ENCODE results near the gene ZNF521.

Gene ZNF521

GRCh38 chr18:25146512-25146910 lies 205.5 kb downstream of the ZNF521 start:
- Histone ChIP-seq H3K27me3 (replicated peaks; ENCODE audit: control insufficient read depth, insufficient read depth, low read length) (no peaks in the 10 kb centered on the region), H3K36me3 (ENCODE audit: control insufficient read depth, insufficient read depth, low read length) (no peaks in the 10 kb centered on the region), H3K4me3 (replicated peaks; ENCODE audit: low read depth, low read length) (no peak overlapping the region)
- no peak for DNase-seq (ENCODE audit: extremely low read depth, insufficient read length)
- no peak for TF ChIP-seq CTCF (IDR thresholded peaks at IDR 0.05; ENCODE audit: insufficient read depth, low read length, poor library complexity, severe bottlenecking)

- Histone ChIP-seq H3K36me3 (ENCODE audit: control insufficient read depth, insufficient read depth, low read length) (no peaks in the 10 kb centered on the region), H3K27me3 (replicated peaks; ENCODE audit: control insufficient read depth, insufficient read depth, low read length) (no peaks in the 10 kb centered on the region), H3K4me3 (replicated peaks; ENCODE audit: low read depth, low read length) (no peak overlapping the region)
- no peak for TF ChIP-seq CTCF (IDR thresholded peaks at IDR 0.05; ENCODE audit: insufficient read depth, low read length, poor library complexity, severe bottlenecking)
- DNase-seq (ENCODE audit: extremely low read depth, insufficient read length) = no peak
These were observed 206.0 kb downstream of the ZNF521 start for GRCh38 chr18:25145731-25146511.

GRCh38 chr18:25144820-25145219 lies 207.1 kb downstream of the ZNF521 start:
- no peak for TF ChIP-seq CTCF (IDR thresholded peaks at IDR 0.05; ENCODE audit: insufficient read depth, low read length, poor library complexity, severe bottlenecking)
- Histone ChIP-seq H3K27me3 (replicated peaks; ENCODE audit: control insufficient read depth, insufficient read depth, low read length) (no peaks in the 10 kb centered on the region), H3K4me3 (replicated peaks; ENCODE audit: low read depth, low read length) (no peak overlapping the region), H3K36me3 (ENCODE audit: control insufficient read depth, insufficient read depth, low read length) (no peaks in the 10 kb centered on the region)
- DNase-seq (ENCODE audit: extremely low read depth, insufficient read length) = no peak

- Histone ChIP-seq H3K36me3 (ENCODE audit: control insufficient read depth, insufficient read depth, low read length) (no peaks in the 10 kb centered on the region), H3K27me3 (replicated peaks; ENCODE audit: control insufficient read depth, insufficient read depth, low read length) (no peaks in the 10 kb centered on the region), H3K4me3 (replicated peaks; ENCODE audit: low read depth, low read length) (no peak overlapping the region)
- DNase-seq (ENCODE audit: extremely low read depth, insufficient read length) = no peak
- TF ChIP-seq CTCF (IDR thresholded peaks at IDR 0.05; ENCODE audit: insufficient read depth, low read length, poor library complexity, severe bottlenecking) = no peak
These were observed 210.1 kb downstream of the ZNF521 start for GRCh38 chr18:25141886-25142285.

- no peaks in the 10 kb centered on the region for H3K36me3 ChIP-seq (ENCODE audit: control insufficient read depth, insufficient read depth, low read length)
- no peak overlapping the region for H3K4me3 ChIP-seq (replicated peaks; ENCODE audit: low read depth, low read length)
- no peak for TF ChIP-seq CTCF (IDR thresholded peaks at IDR 0.05; ENCODE audit: insufficient read depth, low read length, poor library complexity, severe bottlenecking)
- DNase-seq (ENCODE audit: extremely low read depth, insufficient read length) = no peak
- no peaks in the 10 kb centered on the region for H3K27me3 ChIP-seq (replicated peaks; ENCODE audit: control insufficient read depth, insufficient read depth, low read length)
These were observed 210.6 kb downstream of the ZNF521 start for GRCh38 chr18:25141399-25141798.

- no peaks in the 10 kb centered on the region for H3K27me3 ChIP-seq (replicated peaks; ENCODE audit: control insufficient read depth, insufficient read depth, low read length)
- no peaks in the 10 kb centered on the region for H3K36me3 ChIP-seq (ENCODE audit: control insufficient read depth, insufficient read depth, low read length)
- TF ChIP-seq CTCF (IDR thresholded peaks at IDR 0.05; ENCODE audit: insufficient read depth, low read length, poor library complexity, severe bottlenecking) = no peak
- H3K4me3 ChIP-seq (replicated peaks; ENCODE audit: low read depth, low read length) = no peak overlapping the region
- DNase-seq (ENCODE audit: extremely low read depth, insufficient read length) = no peak
These were observed 211.0 kb downstream of the ZNF521 start for GRCh38 chr18:25140962-25141308.
